HG03469 (cell line): ENCODE data around the gene ANKRD53.
"Not testable (repeated sequence)": the region's sequence is repeated elsewhere in the genome, so short reads cannot be mapped to it uniquely, and the experiment has no call there.

Source experiments
- ATAC-seq: cut with Tn5 transposase; IDR thresholded peaks from one replicate; pipeline ENCODE4 v1.9.1; 2021; ENCODE audit warnings: mild to moderate bottlenecking, moderate library complexity, moderate number of reproducible peaks; ENCODE audit not compliant: unreplicated experiment

ANKRD53 gene

GRCh38 chr2:70988151-70988550 is 9.7 kb downstream of the ANKRD53 start:
- no peak for ATAC-seq

GRCh38 chr2:70988726-70989648 is 10.6 kb downstream of the ANKRD53 start:
- no peak for ATAC-seq

GRCh38 chr2:70990216-70990615 is 11.8 kb downstream of the ANKRD53 start:
- ATAC-seq: no peak

GRCh38 chr2:70991142-70991541 is 12.7 kb downstream of the ANKRD53 start:
- no peak for ATAC-seq

GRCh38 chr2:70991742-70992141 is 13.3 kb downstream of the ANKRD53 start:
- no peak for ATAC-seq

GRCh38 chr2:70992945-70993853 is 14.8 kb downstream of the ANKRD53 start:
- no peak for ATAC-seq

GRCh38 chr2:70994009-70994698 is 15.7 kb downstream of the ANKRD53 start:
- ATAC-seq: no peak

GRCh38 chr2:70994699-70995425 is 16.4 kb downstream of the ANKRD53 start, which contains the start of gene TEX261:
Gene TEX261 (minus strand): TSS chr2:70994873. CDS start chr2:70994757, 116 bp downstream.
- peak; percentile 93 for ATAC-seq

- peak; percentile 34 for ATAC-seq
Observed at GRCh38 chr2:70995426-70995729, 16.9 kb downstream of the ANKRD53 start.

GRCh38 chr2:70998885-70999284 is 20.5 kb downstream of the ANKRD53 start:
- ATAC-seq: not testable (repeated sequence)

GRCh38 chr2:70999362-70999761 is 20.9 kb downstream of the ANKRD53 start:
- no peak for ATAC-seq

- ATAC-seq: not testable (repeated sequence)
Observed at GRCh38 chr2:70999931-71000330, 21.5 kb downstream of the ANKRD53 start.

GRCh38 chr2:71000780-71001591 is 22.6 kb downstream of the ANKRD53 start:
- ATAC-seq: no peak

- no peak for ATAC-seq
Observed at GRCh38 chr2:71001592-71001927, 23.1 kb downstream of the ANKRD53 start.

- ATAC-seq: no peak
Observed at GRCh38 chr2:71001981-71002570, 23.6 kb downstream of the ANKRD53 start.

- ATAC-seq: no peak
Observed at GRCh38 chr2:71003396-71003795, 25.0 kb downstream of the ANKRD53 start.

GRCh38 chr2:71003966-71004755 is 25.7 kb downstream of the ANKRD53 start:
- ATAC-seq: no peak

GRCh38 chr2:71004857-71005256 is 26.4 kb downstream of the ANKRD53 start:
- ATAC-seq: no peak
